Stimulated activated naive CD8-positive, alpha-beta T cell treated with anti-CD3 and anti-CD28 coated beads, Interleukin-15, Interleukin-2, amounts not matched to agents 100 ng/mL and 50 ng/mL, for 24 hours (primary cell): ENCODE measurements around the gene CMPK1.
A peak's percentile ranks its signal among the peaks of the same experiment; 100 is the strongest.

Experiments
- H3K27ac Mint-ChIP-seq: one replicate; pipeline ENCODE4 v1.8.0; 2021; ENCODE audit warnings: mild to moderate bottlenecking, mixed read lengths
- H3K27me3 Mint-ChIP-seq: one replicate; pipeline ENCODE4 v1.8.0; 2021; ENCODE audit warnings: mixed read lengths
- H3K36me3 Mint-ChIP-seq: one replicate; pipeline ENCODE4 v1.8.0; 2021; ENCODE audit warnings: low read depth, mixed read lengths
- H3K4me1 Mint-ChIP-seq: one replicate; pipeline ENCODE4 v1.8.0; 2021; ENCODE audit warnings: low read depth, mixed read lengths
- H3K4me3 Mint-ChIP-seq: one replicate; pipeline ENCODE4 v1.8.0; 2021; ENCODE audit warnings: mild to moderate bottlenecking, mixed read lengths
- H3K9me3 Mint-ChIP-seq: one replicate; pipeline ENCODE4 v1.8.0; 2021; ENCODE audit warnings: mixed read lengths

Gene CMPK1

DNA sequence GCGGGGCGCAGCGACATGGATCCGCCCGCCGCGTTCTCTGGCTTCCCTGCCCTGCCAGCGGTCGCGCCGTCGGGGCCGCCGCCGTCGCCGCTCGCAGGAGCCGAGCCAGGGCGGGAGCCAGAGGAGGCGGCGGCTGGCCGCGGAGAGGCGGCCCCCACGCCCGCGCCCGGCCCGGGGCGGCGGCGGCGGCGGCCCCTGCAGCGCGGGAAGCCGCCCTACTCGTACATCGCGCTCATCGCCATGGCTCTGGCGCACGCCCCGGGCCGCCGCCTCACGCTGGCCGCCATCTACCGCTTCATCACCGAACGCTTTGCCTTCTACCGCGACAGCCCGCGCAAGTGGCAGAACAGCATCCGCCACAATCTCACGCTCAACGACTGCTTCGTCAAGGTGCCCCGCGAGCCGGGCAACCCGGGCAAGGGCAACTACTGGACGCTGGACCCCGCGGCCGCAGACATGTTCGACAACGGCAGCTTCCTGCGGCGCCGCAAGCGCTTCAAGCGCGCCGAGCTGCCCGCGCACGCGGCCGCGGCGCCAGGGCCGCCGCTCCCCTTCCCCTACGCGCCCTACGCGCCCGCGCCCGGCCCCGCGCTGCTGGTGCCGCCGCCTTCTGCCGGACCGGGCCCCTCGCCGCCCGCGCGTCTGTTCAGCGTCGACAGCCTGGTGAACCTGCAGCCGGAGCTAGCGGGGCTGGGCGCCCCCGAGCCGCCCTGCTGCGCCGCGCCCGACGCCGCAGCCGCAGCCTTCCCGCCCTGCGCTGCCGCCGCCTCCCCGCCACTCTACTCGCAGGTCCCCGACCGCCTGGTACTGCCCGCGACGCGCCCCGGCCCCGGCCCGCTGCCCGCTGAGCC is 83.0 kb downstream of the CMPK1 start:
- Mint-ChIP-seq H3K36me3 (no peaks in the 10 kb centered on the region), H3K27me3 (peaks cover 45% of the 10 kb centered on the region), H3K27ac (no peak overlapping the region), H3K4me1 (peaks cover 6% of the 10 kb centered on the region), H3K9me3 (no peaks in the 10 kb centered on the region), H3K4me3 (no peak overlapping the region)

DNA sequence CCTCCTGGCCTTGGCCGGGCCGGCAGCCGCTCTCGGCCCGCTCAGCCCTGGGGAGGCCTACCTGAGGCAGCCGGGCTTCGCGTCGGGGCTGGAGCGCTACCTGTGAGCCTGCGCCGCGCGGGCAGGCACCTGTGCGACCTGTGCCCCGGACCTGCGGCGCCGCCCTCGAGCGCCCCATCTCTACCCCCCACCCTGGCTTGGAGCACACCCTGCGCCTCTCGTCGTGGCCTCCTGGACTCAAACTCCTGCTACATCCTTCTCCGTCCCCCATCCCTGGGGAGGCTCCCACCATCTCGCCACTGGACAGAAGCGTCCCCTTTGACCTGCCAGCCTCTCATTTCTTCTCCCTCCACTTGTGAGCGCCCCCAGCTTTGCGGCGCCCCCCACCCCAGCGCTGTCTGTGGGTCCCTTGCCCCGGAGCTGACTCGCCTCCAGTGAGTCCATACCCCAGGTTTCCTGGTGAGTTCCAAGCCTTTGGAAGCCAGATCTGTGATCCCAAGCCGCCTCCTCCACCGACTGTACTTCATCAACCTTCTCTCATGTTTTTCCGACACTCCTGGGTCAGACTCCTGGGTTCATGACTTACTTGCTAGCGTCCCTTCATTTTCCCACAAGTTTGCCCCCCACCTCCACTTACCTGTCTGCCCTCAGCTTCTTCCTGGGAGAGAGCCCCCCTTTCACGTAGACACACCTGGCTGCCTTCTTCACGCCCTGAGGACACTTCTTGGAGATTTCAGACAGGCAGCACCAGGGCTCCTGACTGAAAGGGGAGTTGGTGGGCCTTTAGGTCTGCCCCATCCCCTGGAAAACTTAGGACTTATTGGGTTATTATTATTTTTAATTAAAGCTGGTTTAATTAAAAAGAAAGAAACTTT is 83.8 kb downstream of the CMPK1 start:
- Mint-ChIP-seq H3K4me1 (peaks cover 6% of the 10 kb centered on the region), H3K27me3 (peaks cover 45% of the 10 kb centered on the region), H3K4me3 (peak overlapping the region; percentile 13), H3K36me3 (no peaks in the 10 kb centered on the region), H3K9me3 (no peaks in the 10 kb centered on the region), H3K27ac (no peak overlapping the region)

DNA sequence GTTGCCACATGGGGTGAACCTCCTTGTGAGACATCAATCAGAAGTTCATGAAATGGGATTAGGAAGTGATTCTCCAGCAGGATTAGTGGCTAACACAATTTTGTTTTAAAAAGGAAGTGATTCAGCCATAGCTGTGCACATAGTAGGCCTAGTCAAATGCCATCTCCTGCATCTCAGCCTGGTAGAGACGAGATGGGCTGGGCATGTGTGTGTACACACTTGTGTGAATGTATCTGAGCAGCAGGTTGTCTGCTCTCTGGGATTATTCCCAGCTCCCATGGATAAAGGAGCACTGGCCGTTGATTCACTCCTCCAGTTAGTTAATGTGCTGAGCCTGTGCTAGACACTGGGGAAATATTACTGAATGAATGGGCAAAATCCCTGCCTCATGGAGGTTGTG is 84.5 kb downstream of the CMPK1 start:
- no peaks in the 10 kb centered on the region for H3K9me3 Mint-ChIP-seq
- no peaks in the 10 kb centered on the region for H3K36me3 Mint-ChIP-seq
- H3K27ac Mint-ChIP-seq: no peak overlapping the region
- peaks cover 6% of the 10 kb centered on the region for H3K4me1 Mint-ChIP-seq
- no peak overlapping the region for H3K4me3 Mint-ChIP-seq
- peaks cover 45% of the 10 kb centered on the region for H3K27me3 Mint-ChIP-seq

DNA sequence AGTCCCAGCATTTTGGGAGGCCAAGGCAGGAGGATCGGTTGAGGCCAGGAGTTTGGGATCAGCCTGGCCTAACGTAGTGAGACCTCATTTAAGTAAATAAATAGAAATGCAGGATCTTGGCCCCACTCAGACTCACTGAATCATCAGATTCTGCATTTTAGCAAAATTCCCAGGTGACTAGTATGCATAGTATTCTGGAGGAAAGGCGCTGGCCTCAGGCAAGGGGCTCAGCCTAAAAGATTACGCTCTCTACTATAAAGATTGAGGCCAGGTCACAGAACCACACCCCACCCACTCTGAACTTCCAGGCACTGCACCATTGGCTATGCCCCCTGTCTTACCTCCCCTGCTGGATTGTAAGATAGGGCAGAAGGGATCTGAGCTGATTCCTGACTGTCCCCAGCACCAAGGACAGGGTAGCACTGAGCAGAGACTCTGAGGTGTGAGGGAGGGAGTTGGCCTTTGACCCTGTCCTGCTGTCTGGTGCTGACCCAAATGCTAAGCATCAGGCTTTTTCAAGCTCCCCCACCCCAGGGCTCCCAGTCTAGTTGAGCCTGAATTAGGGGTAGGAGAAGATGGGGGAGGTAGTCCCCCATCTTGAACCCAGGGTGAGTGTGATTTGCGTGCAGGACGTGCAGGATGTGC is 85.2 kb downstream of the CMPK1 start:
- Mint-ChIP-seq H3K27ac (no peak overlapping the region), H3K4me1 (peaks cover 6% of the 10 kb centered on the region), H3K27me3 (peaks cover 48% of the 10 kb centered on the region), H3K36me3 (no peaks in the 10 kb centered on the region), H3K4me3 (no peak overlapping the region), H3K9me3 (no peaks in the 10 kb centered on the region)

DNA sequence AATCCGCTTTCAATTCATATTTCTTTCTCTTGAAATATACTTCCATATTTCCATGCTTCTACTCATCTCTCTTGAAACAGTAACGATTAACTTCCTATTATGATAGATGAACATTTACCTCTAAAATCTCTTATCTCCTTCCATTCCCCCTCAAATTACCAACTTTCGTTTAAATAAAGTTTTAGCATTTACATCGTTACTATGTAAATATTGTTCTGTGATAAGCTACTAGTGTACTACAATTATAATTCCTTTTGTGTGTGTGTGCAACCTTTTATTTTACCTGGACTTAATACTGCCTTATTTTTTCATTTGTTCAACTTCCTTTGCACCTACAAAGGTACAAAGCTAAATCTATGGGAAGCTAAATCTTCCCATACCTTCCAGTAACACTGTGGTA is 87.0 kb downstream of the CMPK1 start:
- peaks cover 6% of the 10 kb centered on the region for H3K4me1 Mint-ChIP-seq
- no peak overlapping the region for H3K4me3 Mint-ChIP-seq
- H3K9me3 Mint-ChIP-seq: no peaks in the 10 kb centered on the region
- H3K36me3 Mint-ChIP-seq: no peaks in the 10 kb centered on the region
- H3K27ac Mint-ChIP-seq: no peak overlapping the region
- peaks cover 35% of the 10 kb centered on the region for H3K27me3 Mint-ChIP-seq

DNA sequence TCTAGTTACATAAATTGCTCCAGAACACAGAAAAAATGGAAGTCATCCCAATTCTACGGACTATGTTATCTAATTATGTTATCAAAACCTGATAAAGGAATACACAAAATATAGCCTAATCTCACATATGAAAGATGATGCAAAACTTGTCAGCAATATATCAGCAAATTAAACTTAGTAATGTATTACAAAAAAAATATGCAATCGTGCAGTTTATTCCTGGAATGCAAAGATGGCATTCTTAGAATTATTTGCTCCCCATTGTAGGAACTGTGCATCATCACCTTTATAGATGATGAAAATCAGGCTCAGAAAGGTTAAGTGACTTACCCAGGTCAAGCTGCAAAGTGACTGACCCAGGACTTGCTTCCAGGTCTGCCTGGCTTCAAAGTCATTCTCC is 90.3 kb downstream of the CMPK1 start:
- peaks cover 12% of the 10 kb centered on the region for H3K27me3 Mint-ChIP-seq
- no peaks in the 10 kb centered on the region for H3K4me1 Mint-ChIP-seq
- H3K36me3 Mint-ChIP-seq: no peaks in the 10 kb centered on the region
- no peak overlapping the region for H3K4me3 Mint-ChIP-seq
- H3K9me3 Mint-ChIP-seq: no peaks in the 10 kb centered on the region
- H3K27ac Mint-ChIP-seq: no peak overlapping the region

DNA sequence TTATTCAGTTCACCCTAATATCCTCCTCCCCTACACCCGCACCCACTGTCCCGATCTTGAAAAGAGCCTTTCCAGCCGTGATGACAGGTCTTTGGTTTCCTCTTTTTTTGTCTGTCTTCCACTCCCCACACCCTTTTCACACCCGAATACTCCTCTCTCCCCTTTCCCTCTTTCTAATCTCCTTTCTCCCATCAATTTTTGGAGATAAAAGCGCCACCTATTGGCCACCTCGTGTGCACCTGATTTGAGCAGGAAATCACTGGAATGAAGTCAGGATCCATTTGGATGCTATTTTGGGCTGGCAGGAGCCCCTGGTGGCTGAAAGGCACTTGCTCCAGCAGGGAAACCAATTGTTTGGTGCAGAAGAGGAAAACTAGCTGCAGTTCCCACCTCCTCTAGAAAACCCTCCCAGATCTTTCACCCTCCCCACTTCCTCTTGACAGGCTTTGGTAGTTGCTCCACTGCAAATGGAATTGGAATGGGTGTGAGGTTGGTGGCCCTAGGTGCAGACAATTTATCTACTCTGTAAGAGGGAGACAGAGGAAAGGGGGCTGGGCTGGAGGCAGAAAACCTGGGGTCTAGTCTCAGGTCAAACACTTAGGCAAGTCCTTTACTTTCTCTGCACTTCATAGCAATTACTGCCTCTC is 90.9 kb downstream of the CMPK1 start:
- Mint-ChIP-seq H3K27me3 (peaks cover 12% of the 10 kb centered on the region), H3K9me3 (no peaks in the 10 kb centered on the region), H3K36me3 (no peaks in the 10 kb centered on the region), H3K4me3 (no peak overlapping the region), H3K4me1 (no peaks in the 10 kb centered on the region), H3K27ac (no peak overlapping the region)
